ENCODE results near the gene GSTA3. TPM values are rescaled to one million over a fixed set of nuclear protein-coding genes. Genes with fewer than 3 reads are reported as not detected.
A peak's percentile ranks its signal among the peaks of the same experiment; 100 is the strongest.

The GSTA3 gene
- polyA plus RNA-seq, 1 of the 3 experiments (the other 2 are of a cell fraction) = not detected

DNA sequence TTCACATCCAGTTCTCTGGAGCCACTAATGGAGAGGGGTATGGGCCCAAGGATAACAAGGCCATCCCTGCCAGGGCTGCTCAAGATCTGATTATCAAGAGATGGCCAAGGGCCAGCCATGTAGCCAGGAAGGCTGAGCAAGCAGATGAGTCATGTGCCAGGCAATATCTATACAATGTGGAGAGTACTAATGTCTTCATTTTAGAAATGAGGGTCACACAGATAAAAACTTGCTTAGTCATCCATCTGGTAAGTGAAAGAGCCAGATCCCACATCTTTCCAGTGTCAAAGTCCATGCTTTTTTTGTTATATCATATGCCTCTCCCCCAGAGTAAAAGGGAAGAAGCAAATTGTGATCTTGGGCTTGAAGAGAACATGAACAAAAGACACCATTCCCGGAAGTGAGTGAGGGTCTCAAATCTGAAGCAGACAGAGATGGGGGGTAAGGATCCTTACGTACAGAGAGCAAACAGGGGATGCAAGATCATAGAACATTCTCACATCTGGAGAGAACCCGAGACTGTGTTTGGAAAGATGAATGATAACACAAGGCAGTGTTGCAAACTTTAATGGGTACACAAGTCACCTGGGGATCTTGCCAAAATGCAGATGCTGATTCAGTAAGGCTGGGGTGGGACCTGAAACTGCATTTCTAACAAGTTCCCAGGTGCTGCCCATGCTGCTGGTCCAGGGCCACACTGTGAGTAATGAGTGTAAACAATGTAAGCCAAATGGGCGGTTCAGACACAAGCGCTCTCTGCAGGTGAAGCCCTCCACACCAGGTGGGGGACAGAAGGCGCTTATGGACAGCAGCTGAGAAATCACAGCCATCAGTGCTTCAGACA is 20.0 kb upstream of the GSTA3 start:
- CTCF ChIA-PET = no interaction called here
- peak; percentile 91 for TF ChIP-seq TCF12 (IDR thresholded peaks at IDR 0.05)
- TF ChIP-seq POLR2AphosphoS5 (IDR thresholded peaks at IDR 0.05; ENCODE audit: low read depth, low read length) = peak; percentile 52; the same call in 1 of the 2 replicates
- TF ChIP-seq RXRA (IDR thresholded peaks at IDR 0.05; ENCODE audit: borderline replicate concordance, low read depth) = peak; percentile 74; the same call in 1 of the 2 replicates
- no peak for TF ChIP-seq RCOR1 (IDR thresholded peaks at IDR 0.05; ENCODE audit: low read length)
- peak; percentile 66; the same call in 1 of the 2 replicates for TF ChIP-seq TEAD4 (IDR thresholded peaks at IDR 0.05; ENCODE audit: borderline replicate concordance, insufficient read depth)
- TF ChIP-seq NFIC (IDR thresholded peaks at IDR 0.05; ENCODE audit: borderline replicate concordance) = peak; percentile 97
- no peak for TF ChIP-seq CHD2 (IDR thresholded peaks at IDR 0.05; ENCODE audit: low read length, partially characterized antibody)
- TF ChIP-seq NRF1 (IDR thresholded peaks at IDR 0.05; ENCODE audit: low read depth, low read length) = no peak
- no peak for TF ChIP-seq IRF3 (IDR thresholded peaks at IDR 0.05; ENCODE audit: low read depth, low read length)
- no peak for TF ChIP-seq MXI1 (IDR thresholded peaks at IDR 0.05; ENCODE audit: low read depth, low read length)
- no peak for TF ChIP-seq GATA2 (CRISPR knock-in tag; IDR thresholded peaks at IDR 0.05)
- TF ChIP-seq FOXJ3 (CRISPR knock-in tag; IDR thresholded peaks at IDR 0.05) = no peak
- TF ChIP-seq USF2 (IDR thresholded peaks at IDR 0.05; ENCODE audit: borderline replicate concordance, low read depth, low read length) = no peak
- TF ChIP-seq, protein P1, sequence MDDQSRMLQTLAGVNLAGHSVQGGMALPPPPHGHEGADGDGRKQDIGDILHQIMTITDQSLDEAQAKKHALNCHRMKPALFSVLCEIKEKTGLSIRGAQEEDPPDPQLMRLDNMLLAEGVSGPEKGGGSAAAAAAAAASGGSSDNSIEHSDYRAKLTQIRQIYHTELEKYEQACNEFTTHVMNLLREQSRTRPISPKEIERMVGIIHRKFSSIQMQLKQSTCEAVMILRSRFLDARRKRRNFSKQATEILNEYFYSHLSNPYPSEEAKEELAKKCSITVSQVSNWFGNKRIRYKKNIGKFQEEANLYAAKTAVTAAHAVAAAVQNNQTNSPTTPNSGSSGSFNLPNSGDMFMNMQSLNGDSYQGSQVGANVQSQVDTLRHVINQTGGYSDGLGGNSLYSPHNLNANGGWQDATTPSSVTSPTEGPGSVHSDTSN (IDR thresholded peaks at IDR 0.05) = peak; percentile 64
- TF ChIP-seq FOXM1 (IDR thresholded peaks at IDR 0.05; ENCODE audit: low read depth) = no peak
- TF ChIP-seq, protein P2, sequence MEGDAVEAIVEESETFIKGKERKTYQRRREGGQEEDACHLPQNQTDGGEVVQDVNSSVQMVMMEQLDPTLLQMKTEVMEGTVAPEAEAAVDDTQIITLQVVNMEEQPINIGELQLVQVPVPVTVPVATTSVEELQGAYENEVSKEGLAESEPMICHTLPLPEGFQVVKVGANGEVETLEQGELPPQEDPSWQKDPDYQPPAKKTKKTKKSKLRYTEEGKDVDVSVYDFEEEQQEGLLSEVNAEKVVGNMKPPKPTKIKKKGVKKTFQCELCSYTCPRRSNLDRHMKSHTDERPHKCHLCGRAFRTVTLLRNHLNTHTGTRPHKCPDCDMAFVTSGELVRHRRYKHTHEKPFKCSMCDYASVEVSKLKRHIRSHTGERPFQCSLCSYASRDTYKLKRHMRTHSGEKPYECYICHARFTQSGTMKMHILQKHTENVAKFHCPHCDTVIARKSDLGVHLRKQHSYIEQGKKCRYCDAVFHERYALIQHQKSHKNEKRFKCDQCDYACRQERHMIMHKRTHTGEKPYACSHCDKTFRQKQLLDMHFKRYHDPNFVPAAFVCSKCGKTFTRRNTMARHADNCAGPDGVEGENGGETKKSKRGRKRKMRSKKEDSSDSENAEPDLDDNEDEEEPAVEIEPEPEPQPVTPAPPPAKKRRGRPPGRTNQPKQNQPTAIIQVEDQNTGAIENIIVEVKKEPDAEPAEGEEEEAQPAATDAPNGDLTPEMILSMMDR (IDR thresholded peaks at IDR 0.05) = no peak
- TF ChIP-seq SIN3A (IDR thresholded peaks at IDR 0.05; ENCODE audit: borderline replicate concordance, low read depth, low read length) = 0 out of 2 replicates have a peak, but pooled peaks have one; percentile 61
- no peak for TF ChIP-seq RAD21 (IDR thresholded peaks at IDR 0.05; ENCODE audit: low read length)
- peak; percentile 64; the same call in 1 of the 2 replicates for TF ChIP-seq MEF2A (IDR thresholded peaks at IDR 0.05; ENCODE audit: borderline replicate concordance, low read depth)
- TF ChIP-seq EP300 (IDR thresholded peaks at IDR 0.05; ENCODE audit: borderline replicate concordance in 1 of 2, low read depth in 1 of 2, low read length in 1 of 2) = peak in 1 of 2 experiments; percentile 88; a peak in 1 of 4 replicates
- no peak for TF ChIP-seq ELF1 (IDR thresholded peaks at IDR 0.05)
- TF ChIP-seq, protein P3, sequence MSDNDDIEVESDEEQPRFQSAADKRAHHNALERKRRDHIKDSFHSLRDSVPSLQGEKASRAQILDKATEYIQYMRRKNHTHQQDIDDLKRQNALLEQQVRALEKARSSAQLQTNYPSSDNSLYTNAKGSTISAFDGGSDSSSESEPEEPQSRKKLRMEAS (IDR thresholded peaks at IDR 0.05; ENCODE audit: low read depth) = no peak; the same call in none of the 2 replicates
- no peak for TF ChIP-seq EZH2phosphoT487 (IDR thresholded peaks at IDR 0.05; ENCODE audit: borderline replicate concordance, low read depth)
- TF ChIP-seq, protein P4, sequence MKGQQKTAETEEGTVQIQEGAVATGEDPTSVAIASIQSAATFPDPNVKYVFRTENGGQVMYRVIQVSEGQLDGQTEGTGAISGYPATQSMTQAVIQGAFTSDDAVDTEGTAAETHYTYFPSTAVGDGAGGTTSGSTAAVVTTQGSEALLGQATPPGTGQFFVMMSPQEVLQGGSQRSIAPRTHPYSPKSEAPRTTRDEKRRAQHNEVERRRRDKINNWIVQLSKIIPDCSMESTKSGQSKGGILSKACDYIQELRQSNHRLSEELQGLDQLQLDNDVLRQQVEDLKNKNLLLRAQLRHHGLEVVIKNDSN (IDR thresholded peaks at IDR 0.05; ENCODE audit: borderline replicate concordance, low read depth) = no peak; the same call in 1 of the 2 replicates

More for the DNA sequence above, 20.0 kb upstream of the GSTA3 start:
- 40% methylated on average over 5 of the region's 6 CpGs for WGBS (ENCODE audit: low lambda C conversion rate)
- Histone ChIP-seq H3K9me3 (no peaks in the 10 kb centered on the region), H3K9me2 (no peaks in the 10 kb centered on the region), H3K4me1 (ENCODE audit: control insufficient read depth in 1 of 2, insufficient read depth in 2 of 2, low read depth in 1 of 2, low read length in 1 of 2) (peaks cover 2 to 10% of the 10 kb centered on the region in 2 experiments; a peak in 3 of 4 replicates), H3K4me2 (peak overlapping the region; percentile 64), H3K36me3 (replicated peaks in 1 of 2; ENCODE audit: control insufficient read depth in 1 of 2, insufficient read depth in 2 of 2, low read length in 1 of 2) (no peaks in the 10 kb centered on the region), H3K27me3 (ENCODE audit: insufficient read depth) (no peaks in the 10 kb centered on the region), H3K27ac (ENCODE audit: low read depth in 2 of 2, low read length in 1 of 2) (peak overlapping the region; percentile 36 to 92; a peak in 3 of 4 replicates), H3K79me2 (ENCODE audit: insufficient read depth) (no peaks in the 10 kb centered on the region), H2AFZ (ENCODE audit: low read depth) (peak overlapping the region; percentile 74), H3F3A (replicated peaks; ENCODE audit: insufficient read depth) (peaks cover 19% of the 10 kb centered on the region), H3K4me3 (ENCODE audit: low read depth in 2 of 2, low read length in 1 of 2) (no peak overlapping the region), H3K9ac (no peak overlapping the region), H4K20me1 (ENCODE audit: insufficient read depth) (no peaks in the 10 kb centered on the region)
- DNase-seq = peak; percentile 22
- POLR2A ChIA-PET = no interaction called here

All from SK-N-SH (cell line).